GM19455 (cell line): ENCODE measurements around the gene ZNF438.
"Not testable (repeated sequence)": the region's sequence is repeated elsewhere in the genome, so short reads cannot be mapped to it uniquely, and the experiment has no call there.

Experiments used
- ATAC-seq: cut with Tn5 transposase; IDR thresholded peaks from one replicate; pipeline ENCODE4 v1.9.1; 2021; ENCODE audit not compliant: unreplicated experiment

Gene ZNF438

GRCh38 chr10:31055573-31056251 is 24.0 kb upstream of the ZNF438 start:
- no peak for ATAC-seq

DNA sequence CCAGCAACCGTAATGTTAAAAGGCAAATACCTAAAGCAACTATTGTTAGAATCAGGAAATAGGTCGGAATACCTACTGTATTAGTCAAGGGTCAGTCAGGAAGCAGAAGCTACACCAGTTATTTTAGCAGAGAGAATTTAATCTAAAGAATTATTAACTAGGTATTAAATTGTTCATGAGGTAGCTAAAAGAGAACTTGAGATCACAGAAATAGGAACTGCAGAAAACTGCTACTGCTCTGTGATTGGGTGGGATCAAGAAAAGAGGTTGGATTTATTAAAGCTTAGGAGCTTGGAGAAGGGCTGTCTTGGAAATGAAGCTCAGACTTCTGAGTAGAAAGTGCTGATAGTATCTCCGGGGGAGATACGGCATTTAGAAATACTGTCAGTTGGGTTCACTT is 20.0 kb upstream of the ZNF438 start:
- ATAC-seq = no peak

DNA sequence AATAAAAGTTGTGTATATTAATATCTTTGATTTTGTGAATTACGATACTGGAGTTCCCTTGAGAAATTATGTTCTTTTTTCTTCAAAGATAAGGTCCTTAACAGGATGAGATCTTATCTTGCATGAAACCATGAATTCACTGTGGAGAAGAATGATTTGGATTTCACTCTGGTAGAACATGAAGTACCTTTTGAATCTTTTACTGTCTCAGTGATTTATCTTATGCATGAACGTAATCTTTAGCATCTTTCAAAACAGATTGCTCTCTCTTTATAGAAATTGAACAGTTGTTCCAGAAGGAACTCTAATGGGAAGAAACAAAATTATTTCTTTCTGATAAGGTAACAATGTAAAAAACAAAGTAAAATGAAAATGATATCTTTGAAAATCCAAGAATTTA is 11.0 kb upstream of the ZNF438 start:
- ATAC-seq = no peak

GRCh38 chr10:31041011-31041410 is 9.3 kb upstream of the ZNF438 start:
- no peak for ATAC-seq

- ATAC-seq = not testable (repeated sequence)
Measured at GRCh38 chr10:31039006-31039405, 7.3 kb upstream of the ZNF438 start.

DNA sequence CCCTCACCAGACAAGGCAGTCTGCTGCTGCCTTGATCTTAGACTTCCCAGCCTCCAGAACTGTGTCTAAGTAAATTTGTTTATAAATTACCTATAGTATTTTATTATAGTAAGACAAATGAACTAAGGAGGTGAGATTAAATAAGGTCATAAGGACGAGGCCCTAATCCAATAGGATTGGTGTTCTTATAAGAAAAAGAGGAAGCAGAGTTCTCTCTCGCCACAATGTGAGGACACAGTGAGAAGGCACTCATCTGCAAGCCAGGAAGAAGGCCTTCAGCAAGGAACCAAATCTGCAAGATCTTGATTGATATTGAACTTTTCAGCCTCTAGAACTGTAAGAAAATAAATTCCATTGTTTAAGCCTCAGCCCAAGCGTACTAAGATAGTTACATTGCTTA is 6.1 kb upstream of the ZNF438 start:
- no peak for ATAC-seq

GRCh38 chr10:31036209-31036608 is 4.5 kb upstream of the ZNF438 start:
- no peak for ATAC-seq

DNA sequence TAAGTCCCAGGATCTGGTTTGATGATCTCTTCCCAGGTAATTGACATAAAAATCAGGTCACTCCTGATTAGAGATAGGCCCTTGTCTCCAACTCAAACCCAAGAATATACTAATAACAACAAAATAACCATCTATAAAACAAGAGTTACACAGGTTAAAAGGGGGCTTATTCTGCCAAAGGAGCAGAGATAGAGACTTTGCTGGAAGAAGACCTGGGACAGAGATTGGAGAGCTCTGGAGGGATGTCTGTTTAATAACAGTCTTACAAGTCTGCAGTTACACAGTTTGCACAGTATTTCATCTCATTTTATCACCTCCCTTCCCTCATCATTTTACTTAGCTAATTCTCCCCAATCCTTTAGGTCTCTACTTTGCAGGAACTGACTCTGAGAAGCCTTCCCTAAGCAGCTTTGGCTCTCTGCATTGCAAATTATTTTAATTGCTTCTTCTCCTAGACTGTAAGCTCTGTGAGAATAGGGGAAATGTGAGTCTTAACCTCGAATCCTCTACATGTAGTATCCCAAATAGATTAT is 3.7 kb upstream of the ZNF438 start:
- ATAC-seq = no peak

- no peak for ATAC-seq
Measured at GRCh38 chr10:31034098-31034909, 2.6 kb upstream of the ZNF438 start.

DNA sequence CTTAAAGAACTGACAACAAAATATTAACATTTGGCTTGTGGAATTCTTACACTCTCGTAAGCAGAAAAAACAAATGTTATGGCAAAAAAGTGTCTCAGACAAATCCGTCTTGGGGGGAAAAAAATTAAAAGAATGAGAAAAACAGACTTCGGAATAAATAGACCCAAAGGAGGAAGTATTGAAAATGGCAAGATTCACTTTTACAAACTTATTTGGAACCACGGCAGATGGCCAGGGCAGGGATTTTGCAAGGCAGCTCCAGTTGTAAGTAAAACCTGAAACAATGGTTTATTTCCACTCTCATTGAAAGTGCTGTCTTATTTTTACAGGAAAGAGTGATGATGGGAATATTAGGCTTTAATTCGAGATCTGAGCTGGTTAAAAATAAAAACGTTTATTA is 1.5 kb upstream of the ZNF438 start:
- no peak for ATAC-seq

- ATAC-seq = peak; percentile 87
Measured at GRCh38 chr10:31032258-31033132, 830 bp upstream of the ZNF438 start.

DNA sequence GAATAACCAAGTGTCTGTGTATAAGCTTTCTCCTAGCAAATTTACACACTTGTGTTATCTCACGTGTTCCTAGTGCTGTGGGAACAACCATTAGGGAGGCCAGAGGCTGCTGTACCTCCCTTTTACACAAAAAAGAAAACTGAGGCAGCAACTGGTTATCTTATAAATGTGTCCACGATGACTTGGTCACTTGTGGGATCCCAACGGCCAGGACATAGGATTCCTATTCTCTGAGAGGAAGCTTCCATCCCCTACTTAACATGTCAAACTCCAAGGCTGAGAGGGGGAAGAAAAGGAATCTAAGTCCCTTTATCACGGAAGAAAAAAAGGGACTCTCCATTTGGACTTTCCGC is 484 bp downstream of the ZNF438 start:
- no peak for ATAC-seq

- ATAC-seq = no peak
Measured at GRCh38 chr10:31030800-31031199, 865 bp downstream of the ZNF438 start.

DNA sequence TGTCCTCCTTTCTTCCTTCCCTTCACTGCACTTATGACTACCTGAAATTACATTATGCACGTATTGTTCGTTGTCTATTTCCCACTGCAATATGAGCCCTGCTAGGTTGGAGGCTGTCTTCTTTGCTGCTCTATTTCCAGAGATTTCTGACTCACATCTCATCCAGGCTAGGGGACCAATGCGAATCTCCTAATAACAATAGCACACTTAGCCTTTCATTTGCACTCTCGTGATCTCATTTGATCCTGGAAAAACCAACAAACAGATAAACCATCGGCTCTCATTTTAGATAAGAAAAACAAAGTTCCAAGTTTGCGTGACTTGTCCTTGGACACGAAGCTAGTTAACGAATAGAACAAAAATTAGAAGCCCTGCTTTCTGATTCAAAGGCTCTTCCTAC is 1.4 kb downstream of the ZNF438 start:
- no peak for ATAC-seq

GRCh38 chr10:31028081-31028480 is 3.6 kb downstream of the ZNF438 start:
- ATAC-seq = no peak

- ATAC-seq = not testable (repeated sequence)
Measured at GRCh38 chr10:31026279-31026678, 5.4 kb downstream of the ZNF438 start.

GRCh38 chr10:31025142-31025541 is 6.5 kb downstream of the ZNF438 start:
- ATAC-seq = no peak

DNA sequence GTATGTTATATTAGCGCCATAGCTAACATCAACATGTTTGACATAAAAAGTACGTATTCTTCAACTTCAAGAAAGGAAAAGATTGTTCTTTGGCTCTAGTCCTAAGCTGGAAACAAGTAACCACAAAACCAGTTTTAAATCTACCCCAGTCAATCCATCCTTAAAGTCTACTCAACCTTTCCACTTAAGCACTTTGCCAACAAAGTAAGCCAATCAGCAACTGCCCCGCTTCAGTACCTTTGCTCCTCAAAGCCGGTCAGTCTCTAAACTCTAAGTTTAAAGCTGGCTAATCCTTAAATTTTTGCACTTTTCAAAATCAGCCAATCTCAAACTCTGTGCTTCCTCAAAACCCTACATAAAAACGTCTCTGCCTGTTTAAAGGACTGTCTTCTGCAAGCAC is 8.1 kb downstream of the ZNF438 start:
- no peak for ATAC-seq

- no peak for ATAC-seq
Measured at GRCh38 chr10:31020209-31020608, 11.5 kb downstream of the ZNF438 start.

DNA sequence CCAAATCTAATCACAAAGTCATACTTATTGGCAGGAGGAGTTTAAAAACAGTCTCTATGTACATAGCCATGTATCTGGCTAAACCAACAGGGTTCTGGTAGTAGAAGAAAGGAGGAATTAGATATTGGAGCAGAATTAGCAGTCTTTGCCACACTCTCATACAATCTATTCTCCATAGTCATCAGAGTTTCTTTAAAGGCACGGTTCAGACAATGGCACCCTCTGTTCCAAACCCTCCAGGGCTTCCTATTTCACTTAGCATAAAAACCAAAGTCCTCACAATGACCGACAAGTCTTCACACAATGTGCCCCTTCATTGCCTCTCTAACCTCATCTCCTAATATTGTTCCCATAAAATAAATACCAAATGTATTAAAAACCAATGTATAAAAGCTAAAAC is 12.7 kb downstream of the ZNF438 start:
- no peak for ATAC-seq

- no peak for ATAC-seq
Measured at GRCh38 chr10:31018356-31018750, 13.3 kb downstream of the ZNF438 start.
